ENCODE data around the gene OPA3.

GRCh38 chr19:45560686-45561085, 23.9 kb downstream of the OPA3 start:
- no peak for TF ChIP-seq CTCF (conservative IDR thresholded peaks at IDR 0.05; ENCODE audit: low read depth in 2 of 2)
- TF ChIP-seq EZH2phosphoT487 (IDR thresholded peaks at IDR 0.05; ENCODE audit: unreplicated experiment), result no peak
- TF ChIP-seq REST (IDR thresholded peaks at IDR 0.05; ENCODE audit: unreplicated experiment), result no peak
- TF ChIP-seq EZH2 (IDR thresholded peaks at IDR 0.05; ENCODE audit: low read depth, unreplicated experiment), result no peak
- TF ChIP-seq POLR2AphosphoS5 (IDR thresholded peaks at IDR 0.05; ENCODE audit: low read depth), result no peak
- TF ChIP-seq CREB1 (CRISPR knock-in tag; IDR thresholded peaks at IDR 0.05; ENCODE audit: low read depth), result no peak
- no peak for TF ChIP-seq JUNB (IDR thresholded peaks at IDR 0.05; ENCODE audit: unreplicated experiment)
- TF ChIP-seq STAT1 (IDR thresholded peaks at IDR 0.05; ENCODE audit: unreplicated experiment), result no peak
- TF ChIP-seq ZNF114 (CRISPR knock-in tag; IDR thresholded peaks at IDR 0.05), result no peak
- no peak for TF ChIP-seq ZNF331 (CRISPR knock-in tag; IDR thresholded peaks at IDR 0.05; ENCODE audit: low read depth)

Measured in GM23338 (cell line).